AG10803 (cell line): Measurements from ENCODE around the gene ACOT11.

Experiments
- DNase-seq: peaks from one replicate; pipeline ENCODE4 v3.0.0; 2010; ENCODE audit warnings: low read depth
- H3K4me3 ChIP-seq: 2 replicates; pipeline ENCODE4 v1.5.1; 2011; ENCODE audit warnings: mild to moderate bottlenecking, low read length, control low read depth
- TF ChIP-seq, protein P1 (sequence below): conservative IDR thresholded peaks from 2 replicates; pipeline ENCODE4 v1.5.1; 2011; ENCODE audit warnings: mild to moderate bottlenecking, low read length, control low read depth, inconsistent platforms

The ACOT11 gene

DNA sequence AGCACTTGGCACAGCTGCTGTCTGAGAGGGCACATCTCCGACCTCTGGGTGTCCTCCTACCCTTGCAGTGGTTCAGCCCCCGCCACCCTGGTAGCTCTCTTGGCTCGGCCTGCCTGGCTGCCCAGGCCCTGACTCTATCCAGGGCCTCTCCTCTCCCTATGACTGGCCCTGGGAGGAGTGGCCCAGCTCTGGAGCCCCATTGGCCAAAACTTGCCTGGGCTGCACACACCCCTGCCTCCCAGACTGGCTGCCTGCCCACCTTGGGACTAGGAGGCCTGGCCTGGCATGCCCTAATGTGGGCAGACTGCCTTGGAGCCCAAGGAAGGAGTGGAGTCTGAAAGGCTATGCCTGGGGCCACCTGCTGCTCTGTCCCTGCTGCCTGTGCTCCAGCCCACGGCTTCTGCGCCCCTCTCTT is 33.6 kb downstream of the ACOT11 start:
- DNase-seq = peak; percentile 89
- TF ChIP-seq, protein P1, sequence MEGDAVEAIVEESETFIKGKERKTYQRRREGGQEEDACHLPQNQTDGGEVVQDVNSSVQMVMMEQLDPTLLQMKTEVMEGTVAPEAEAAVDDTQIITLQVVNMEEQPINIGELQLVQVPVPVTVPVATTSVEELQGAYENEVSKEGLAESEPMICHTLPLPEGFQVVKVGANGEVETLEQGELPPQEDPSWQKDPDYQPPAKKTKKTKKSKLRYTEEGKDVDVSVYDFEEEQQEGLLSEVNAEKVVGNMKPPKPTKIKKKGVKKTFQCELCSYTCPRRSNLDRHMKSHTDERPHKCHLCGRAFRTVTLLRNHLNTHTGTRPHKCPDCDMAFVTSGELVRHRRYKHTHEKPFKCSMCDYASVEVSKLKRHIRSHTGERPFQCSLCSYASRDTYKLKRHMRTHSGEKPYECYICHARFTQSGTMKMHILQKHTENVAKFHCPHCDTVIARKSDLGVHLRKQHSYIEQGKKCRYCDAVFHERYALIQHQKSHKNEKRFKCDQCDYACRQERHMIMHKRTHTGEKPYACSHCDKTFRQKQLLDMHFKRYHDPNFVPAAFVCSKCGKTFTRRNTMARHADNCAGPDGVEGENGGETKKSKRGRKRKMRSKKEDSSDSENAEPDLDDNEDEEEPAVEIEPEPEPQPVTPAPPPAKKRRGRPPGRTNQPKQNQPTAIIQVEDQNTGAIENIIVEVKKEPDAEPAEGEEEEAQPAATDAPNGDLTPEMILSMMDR = no peak
- H3K4me3 ChIP-seq = no peak overlapping the region

DNA sequence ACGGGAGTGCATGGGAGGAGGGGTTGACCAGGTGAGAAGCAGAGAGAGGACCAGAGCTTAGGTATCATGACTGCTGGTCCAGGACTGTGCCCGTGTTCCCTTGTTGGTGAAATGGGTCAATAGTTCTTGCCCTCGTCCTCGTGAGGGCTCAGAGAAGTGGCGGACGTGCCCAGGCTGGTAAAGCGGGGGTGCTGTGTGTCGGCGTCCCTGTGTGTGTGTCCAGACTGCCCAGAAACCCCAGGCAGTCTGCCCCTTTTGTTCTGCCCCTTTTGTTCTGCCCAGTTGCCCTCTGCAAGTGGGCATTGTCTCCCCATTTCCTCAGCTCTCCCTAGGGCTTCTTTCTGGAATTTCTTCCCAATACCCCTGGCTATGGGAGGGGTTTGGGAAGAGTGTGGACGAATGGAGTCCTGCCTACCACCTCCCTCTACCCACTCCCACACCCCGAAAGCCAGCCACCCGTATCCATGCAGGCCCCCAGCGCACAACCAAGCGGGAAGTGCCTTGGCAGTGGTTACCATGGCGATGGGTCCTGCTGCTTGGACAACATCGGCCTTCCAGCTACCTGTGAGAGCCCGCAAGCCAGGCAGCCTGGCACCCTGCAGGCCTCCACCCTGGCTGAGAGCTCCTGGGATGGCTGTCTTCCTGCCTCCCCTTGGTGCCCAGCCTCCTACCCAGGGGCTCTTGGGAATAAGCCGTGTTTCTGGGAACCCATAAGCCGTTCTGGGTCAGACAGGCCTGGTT is 34.7 kb downstream of the ACOT11 start:
- DNase-seq = no peak

DNA sequence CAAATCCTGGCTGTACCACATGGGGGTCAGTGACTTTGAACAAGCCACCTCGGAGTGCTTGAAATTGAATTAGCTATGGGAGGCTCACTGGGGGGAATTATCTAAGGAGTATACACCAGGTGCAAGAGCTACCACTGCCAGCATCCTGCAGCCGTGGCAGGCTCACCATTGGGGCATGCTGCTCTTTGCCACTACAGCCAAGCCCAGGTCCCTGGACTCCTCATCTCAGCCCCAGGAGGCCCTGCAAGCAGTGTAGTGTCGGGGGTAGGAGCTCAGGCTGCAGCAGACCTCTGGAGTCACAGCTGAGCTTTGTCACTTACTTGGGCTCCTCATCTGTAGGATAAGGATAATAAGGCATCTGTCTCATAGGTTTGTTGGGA is 35.3 kb downstream of the ACOT11 start:
- H3K4me3 ChIP-seq = no peak overlapping the region
- no peak for DNase-seq
- TF ChIP-seq, protein P1 = no peak

More for the DNA sequence above, 34.7 kb downstream of the ACOT11 start:
- H3K4me3 ChIP-seq = no peak overlapping the region
- TF ChIP-seq, protein P1 = no peak

DNA sequence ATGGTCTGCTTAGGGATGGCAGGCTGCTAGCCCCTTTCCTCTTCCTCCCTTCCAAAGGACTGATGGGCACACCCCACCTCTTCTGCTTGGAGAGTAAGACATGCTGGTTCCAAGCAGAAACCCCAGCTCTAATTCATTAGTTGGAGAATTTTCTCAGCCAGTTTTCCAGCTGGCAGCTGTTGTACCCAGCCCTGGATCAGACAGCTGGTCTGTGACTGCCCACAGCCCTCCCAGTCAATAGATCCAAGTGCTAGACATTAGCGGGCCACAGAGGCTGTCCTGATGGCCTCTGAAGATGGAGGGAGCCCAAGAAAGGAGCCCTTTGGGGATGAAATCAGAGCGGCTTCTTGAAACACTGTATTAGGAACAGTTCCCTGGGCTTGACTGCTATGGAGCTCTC is 35.8 kb downstream of the ACOT11 start:
- no peak for DNase-seq
- TF ChIP-seq, protein P1 = no peak
- no peak overlapping the region for H3K4me3 ChIP-seq

DNA sequence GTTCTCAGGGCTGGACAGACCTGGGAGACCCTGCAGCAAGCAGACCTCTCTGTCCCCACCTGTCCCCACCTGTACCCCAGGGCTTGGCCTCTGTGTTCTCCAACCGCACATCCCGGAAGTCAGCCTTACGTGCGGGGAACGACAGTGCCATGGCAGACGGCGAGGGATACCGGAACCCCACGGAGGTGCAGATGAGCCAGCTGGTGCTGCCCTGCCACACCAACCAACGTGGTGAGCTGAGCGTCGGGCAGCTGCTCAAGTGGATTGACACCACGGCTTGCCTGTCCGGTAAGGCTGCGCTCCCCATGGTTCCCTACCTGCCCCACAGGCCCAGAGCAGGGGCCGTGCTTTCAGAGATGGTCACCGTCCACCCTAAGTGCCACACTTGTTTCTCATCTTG is 36.5 kb downstream of the ACOT11 start:
- TF ChIP-seq, protein P1 = no peak
- no peak for DNase-seq

DNA sequence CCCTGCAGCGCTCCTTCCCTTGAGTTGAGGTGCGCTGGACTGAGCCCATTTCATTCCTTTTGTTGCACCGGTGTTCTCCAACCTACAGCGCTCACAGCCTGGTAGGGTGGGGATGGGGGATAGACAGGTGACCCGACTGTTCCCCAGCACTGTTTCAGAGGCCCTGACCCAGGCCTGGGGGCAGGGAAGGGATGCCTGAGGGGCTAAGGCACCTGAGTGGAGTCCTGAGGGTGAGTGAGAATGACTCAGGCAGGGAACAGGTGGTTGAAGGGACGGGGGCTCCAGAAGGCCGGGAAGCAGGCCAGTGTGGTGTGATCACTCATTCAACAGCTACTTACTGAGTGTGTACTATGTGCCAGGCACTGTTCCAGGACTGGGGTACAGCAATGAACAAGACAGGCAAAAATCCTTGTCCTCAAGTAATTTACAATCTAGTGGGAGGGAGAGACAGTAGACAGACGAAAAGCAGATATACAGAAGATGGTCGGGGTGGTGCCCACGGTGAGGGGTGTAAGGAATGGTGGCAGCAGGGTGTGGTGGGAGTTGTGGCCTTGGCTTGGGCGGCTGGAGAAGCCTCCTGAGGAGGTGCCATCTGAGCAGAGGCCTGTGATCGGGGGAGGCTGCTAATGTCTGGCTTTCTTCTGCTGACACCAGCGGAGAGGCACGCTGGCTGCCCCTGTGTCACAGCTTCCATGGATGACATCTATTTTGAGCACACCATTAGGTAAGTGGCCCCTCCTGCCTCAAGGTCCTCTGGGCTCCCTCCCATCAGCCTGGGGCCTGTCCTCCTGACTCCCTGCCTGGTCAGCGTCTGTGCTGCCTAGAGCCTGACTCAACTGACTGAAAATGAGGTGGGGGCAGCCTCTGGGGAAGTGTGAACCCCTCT is 37.4 kb downstream of the ACOT11 start:
- TF ChIP-seq, protein P1 = no peak
- DNase-seq = no peak
- no peak overlapping the region for H3K4me3 ChIP-seq

More for the DNA sequence above, 36.5 kb downstream of the ACOT11 start:
- H3K4me3 ChIP-seq = no peak overlapping the region
